ENCODE results near the gene ALX3.
A peak's percentile ranks its signal among the peaks of the same experiment; 100 is the strongest.

The ALX3 gene

GRCh38 chr1:110065841-110066240 is 4.6 kb downstream of the ALX3 start:
- no peak for DNase-seq (ENCODE audit: low spot score)

GRCh38 chr1:110064576-110065337 is 5.7 kb downstream of the ALX3 start:
- DNase-seq (ENCODE audit: low spot score): no peak

- DNase-seq (ENCODE audit: low spot score): no peak
Measured at GRCh38 chr1:110063781-110064180, 6.7 kb downstream of the ALX3 start.

- DNase-seq (ENCODE audit: low spot score): no peak
Measured at GRCh38 chr1:110062612-110063011, 7.9 kb downstream of the ALX3 start.

GRCh38 chr1:110061341-110061740 is 9.1 kb downstream of the ALX3 start:
- DNase-seq (ENCODE audit: low spot score): no peak

- no peak for DNase-seq (ENCODE audit: low spot score)
Measured at GRCh38 chr1:110060662-110061060, 9.8 kb downstream of the ALX3 start.

- DNase-seq (ENCODE audit: low spot score): peak; percentile 82
Measured at GRCh38 chr1:110060034-110060661, 10.3 kb downstream of the ALX3 start.

GRCh38 chr1:110059133-110059863 is 11.2 kb downstream of the ALX3 start:
- no peak for DNase-seq (ENCODE audit: low spot score)

- no peak for DNase-seq (ENCODE audit: low spot score)
Measured at GRCh38 chr1:110058591-110058990, 11.9 kb downstream of the ALX3 start.

- no peak for DNase-seq (ENCODE audit: low spot score)
Measured at GRCh38 chr1:110057963-110058518, 12.4 kb downstream of the ALX3 start.

- no peak for DNase-seq (ENCODE audit: low spot score)
Measured at GRCh38 chr1:110056776-110057175, 13.7 kb downstream of the ALX3 start.

- DNase-seq (ENCODE audit: low spot score): no peak
Measured at GRCh38 chr1:110056285-110056683, 14.2 kb downstream of the ALX3 start.

GRCh38 chr1:110055493-110056284 is 14.8 kb downstream of the ALX3 start:
- no peak for DNase-seq (ENCODE audit: low spot score)

- peak; percentile 71 for DNase-seq (ENCODE audit: low spot score)
Measured at GRCh38 chr1:110053552-110054428, 16.7 kb downstream of the ALX3 start.

GRCh38 chr1:110051262-110051648 is 19.2 kb downstream of the ALX3 start:
- no peak for DNase-seq (ENCODE audit: low spot score)

GRCh38 chr1:110050602-110051261 is 19.7 kb downstream of the ALX3 start:
- no peak for DNase-seq (ENCODE audit: low spot score)

- no peak for DNase-seq (ENCODE audit: low spot score)
Measured at GRCh38 chr1:110049801-110050601, 20.5 kb downstream of the ALX3 start.

- no peak for DNase-seq (ENCODE audit: low spot score)
Measured at GRCh38 chr1:110048923-110049601, 21.4 kb downstream of the ALX3 start.

GRCh38 chr1:110048240-110048639 is 22.2 kb downstream of the ALX3 start:
- DNase-seq (ENCODE audit: low spot score): no peak
